HUDEP-2 (cell line): Measurements from ENCODE around the gene PRDM9.
"Not testable (repeated sequence)": the region's sequence is repeated elsewhere in the genome, so short reads cannot be mapped to it uniquely, and the experiment has no call there.

ENCODE experiments used
- DNase-seq, 76 experiments: peaks; one replicate each; lab custom pipeline; 2025; ENCODE audit not compliant: unreplicated experiment in 76 of 76; lab: John Stamatoyannopoulos, UW

PRDM9 gene

GRCh38 chr5:23526616-23527015 lies 19.2 kb downstream of the PRDM9 start:
- not testable (repeated sequence) for DNase-seq

- DNase-seq: not testable (repeated sequence)
Observed at GRCh38 chr5:23527216-23527920, 20.0 kb downstream of the PRDM9 start.

- no peak for DNase-seq
Observed at GRCh38 chr5:23528677-23529076, 21.3 kb downstream of the PRDM9 start.

DNA sequence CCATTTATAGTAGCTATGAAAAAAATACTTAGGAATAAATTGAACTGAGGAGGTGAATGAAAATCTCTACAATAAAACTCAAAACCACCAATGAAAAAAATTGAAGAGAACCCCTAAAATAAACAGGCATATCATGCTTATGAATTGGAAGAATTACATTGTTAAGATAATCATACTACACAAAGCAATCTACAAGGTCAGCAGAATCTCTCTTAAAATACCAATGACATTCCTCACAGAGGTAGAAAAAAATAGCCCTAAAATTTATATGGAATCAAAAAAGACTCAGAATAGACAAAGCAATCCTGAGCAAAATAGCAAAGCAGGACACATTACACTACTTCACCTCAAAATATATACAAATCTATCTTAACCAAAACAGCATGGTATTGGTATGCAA lies 23.2 kb downstream of the PRDM9 start:
- DNase-seq: no peak

- no peak for DNase-seq
Observed at GRCh38 chr5:23571059-23571458, 63.6 kb downstream of the PRDM9 start.
